ENCODE data around the gene ADAMTS1.

- TF ChIP-seq CTCF (conservative IDR thresholded peaks at IDR 0.05 in 1 of 2, IDR thresholded peaks at IDR 0.05 in 1 of 2; ENCODE audit: low read depth in 1 of 2, low read length in 2 of 2) = no peak
- TF ChIP-seq EZH2 (IDR thresholded peaks at IDR 0.05; ENCODE audit: low read length, missing control alignments) = no peak
Observed at GRCh38 chr21:26847921-26848320, 2.7 kb upstream of the ADAMTS1 start.

Measured in fibroblast of lung (primary cell).